Right atrium auricular region (tissue), 2 donors: ENCODE data around the gene TMEM88. TPM values are rescaled to one million over a fixed set of nuclear protein-coding genes. Genes with fewer than 3 reads are reported as not detected.

ENCODE experiments used
- DNase-seq: peaks from one replicate; pipeline ENCODE4 v3.0.0-alpha.2; 2019; ENCODE audit warnings: low spot score
- H3K27ac ChIP-seq, 2 donors: fragments of 200-600 bp; sonication (generic); 1 replicate in 1 of 2; 2 replicates in 1 of 2; pipeline ENCODE4 v1.5.1; 2016 to 2019
- H3K27me3 ChIP-seq, 2 donors: fragments of 200-600 bp; sonication (generic); one replicate each; pipeline versions ENCODE4 v1.5.1 to v1.6.0; 2017 to 2019
- H3K36me3 ChIP-seq: fragments of 200-600 bp; sonication (generic); one replicate; pipeline ENCODE4 v1.5.1; 2016
- H3K4me1 ChIP-seq, 2 donors: fragments of 200-600 bp; sonication (generic); one replicate each; pipeline versions ENCODE4 v1.5.1 to v1.6.0; 2017 to 2019
- H3K4me3 ChIP-seq, 2 donors: fragments of 200-600 bp; sonication (generic); 1 replicate in 1 of 2; 2 replicates in 1 of 2; pipeline ENCODE4 v1.5.1; 2017 to 2019; ENCODE audit warnings: mild to moderate bottlenecking in 1 of 2, moderate library complexity in 1 of 2
- H3K9me3 ChIP-seq, 2 donors: fragments of 200-600 bp; sonication (generic); one replicate each; pipeline ENCODE4 v1.5.1; 2019
- total RNA-seq, 2 donors: library from RNA; depleted of rRNA; stranded (reverse); fragments of >200 nt; gene quantifications; one replicate each; pipeline ENCODE4 v1.1.0, GENCODE V29; 2016
- TF ChIP-seq, protein P1 (sequence below), 2 donors: fragments of 200-600 bp; sonication (generic); IDR thresholded peaks; one replicate each; pipeline ENCODE4 v1.5.1; 2019; ENCODE audit warnings: antibody characterized with exemption in 2 of 2

The TMEM88 gene
- total RNA-seq, 2 donors from 2014 or later: 42.5 to 53.2 TPM

DNA sequence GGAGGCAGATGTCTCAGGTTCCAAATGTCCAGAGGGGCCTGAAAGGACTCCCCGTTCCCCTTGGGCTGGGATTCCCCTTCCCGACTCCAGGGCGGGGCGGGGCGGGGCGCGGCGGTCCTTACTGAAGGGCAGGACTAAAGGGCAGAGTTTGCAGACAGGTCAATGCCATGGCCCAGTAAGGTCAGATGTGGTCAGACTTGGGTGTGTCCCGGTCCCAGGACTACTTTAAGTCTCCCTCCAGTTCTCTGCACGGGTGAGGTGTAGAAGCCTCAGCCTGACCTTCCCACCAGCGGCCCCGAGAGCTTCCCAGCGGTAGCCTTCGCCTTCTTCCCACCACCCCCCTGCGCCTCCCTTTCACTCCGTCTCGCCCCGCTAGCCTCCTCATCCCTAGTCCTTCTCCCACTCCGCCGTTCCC is 20.3 kb upstream of the TMEM88 start:
- TF ChIP-seq, protein P1, sequence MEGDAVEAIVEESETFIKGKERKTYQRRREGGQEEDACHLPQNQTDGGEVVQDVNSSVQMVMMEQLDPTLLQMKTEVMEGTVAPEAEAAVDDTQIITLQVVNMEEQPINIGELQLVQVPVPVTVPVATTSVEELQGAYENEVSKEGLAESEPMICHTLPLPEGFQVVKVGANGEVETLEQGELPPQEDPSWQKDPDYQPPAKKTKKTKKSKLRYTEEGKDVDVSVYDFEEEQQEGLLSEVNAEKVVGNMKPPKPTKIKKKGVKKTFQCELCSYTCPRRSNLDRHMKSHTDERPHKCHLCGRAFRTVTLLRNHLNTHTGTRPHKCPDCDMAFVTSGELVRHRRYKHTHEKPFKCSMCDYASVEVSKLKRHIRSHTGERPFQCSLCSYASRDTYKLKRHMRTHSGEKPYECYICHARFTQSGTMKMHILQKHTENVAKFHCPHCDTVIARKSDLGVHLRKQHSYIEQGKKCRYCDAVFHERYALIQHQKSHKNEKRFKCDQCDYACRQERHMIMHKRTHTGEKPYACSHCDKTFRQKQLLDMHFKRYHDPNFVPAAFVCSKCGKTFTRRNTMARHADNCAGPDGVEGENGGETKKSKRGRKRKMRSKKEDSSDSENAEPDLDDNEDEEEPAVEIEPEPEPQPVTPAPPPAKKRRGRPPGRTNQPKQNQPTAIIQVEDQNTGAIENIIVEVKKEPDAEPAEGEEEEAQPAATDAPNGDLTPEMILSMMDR (IDR thresholded peaks at IDR 0.05): no peak
- peak overlapping the region; percentile 71 to 76 for H3K4me3 ChIP-seq
- peaks cover 0 to 47% of the 10 kb centered on the region in 2 donors for H3K4me1 ChIP-seq
- DNase-seq: no peak
- H3K36me3 ChIP-seq: no peaks in the 10 kb centered on the region
- H3K9me3 ChIP-seq: no peaks in the 10 kb centered on the region
- H3K27ac ChIP-seq: peak overlapping the region; percentile 99 to 100
- no peaks in the 10 kb centered on the region for H3K27me3 ChIP-seq

DNA sequence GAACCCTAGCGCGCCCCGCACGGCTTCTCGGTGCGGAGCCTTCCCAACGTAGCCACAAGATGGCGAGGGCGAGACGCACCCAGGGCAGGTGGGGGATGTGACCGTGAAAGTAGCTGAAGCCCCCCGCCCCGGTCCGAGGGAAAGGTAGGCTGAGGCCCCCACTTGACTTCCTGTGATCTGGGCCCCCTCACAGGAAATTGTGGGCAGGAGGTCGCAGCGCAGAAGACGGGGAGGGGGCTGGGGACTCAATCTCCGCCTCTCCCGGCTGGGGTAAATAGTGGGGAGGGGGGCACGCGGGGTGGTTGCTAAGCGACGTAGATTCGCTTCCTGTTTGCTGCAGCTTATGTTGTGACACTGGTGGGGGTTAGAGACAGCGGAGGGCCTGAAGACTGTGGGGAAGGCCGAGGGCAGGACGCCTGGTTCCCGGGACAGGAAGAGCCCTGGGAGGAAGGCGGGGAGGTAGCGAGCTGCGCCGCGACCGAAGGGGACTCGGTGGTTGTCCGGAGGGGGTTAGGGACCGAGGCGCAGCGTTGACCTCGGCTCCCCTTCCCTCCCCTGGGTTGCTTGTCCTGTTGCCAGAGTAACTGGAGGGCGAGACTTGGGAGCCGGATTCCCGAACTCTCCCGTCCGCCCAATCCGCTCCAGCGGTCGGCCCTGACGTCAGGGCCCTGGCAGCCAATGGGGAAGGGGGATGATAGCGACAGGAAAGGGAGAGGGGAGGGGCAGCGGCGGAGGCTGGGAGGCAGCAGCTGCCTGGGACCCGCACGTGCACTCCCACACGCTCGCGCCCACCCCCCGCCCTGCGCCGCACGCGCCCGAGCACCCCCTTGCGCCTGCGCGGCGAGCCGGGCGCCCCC is 19.7 kb upstream of the TMEM88 start:
- H3K4me1 ChIP-seq: peaks cover 0 to 54% of the 10 kb centered on the region in 2 donors
- peak overlapping the region; percentile 71 to 76 for H3K4me3 ChIP-seq
- peak; percentile 98 for DNase-seq
- no peaks in the 10 kb centered on the region for H3K9me3 ChIP-seq
- no peaks in the 10 kb centered on the region for H3K27me3 ChIP-seq
- TF ChIP-seq, protein P1 (IDR thresholded peaks at IDR 0.05): peak; percentile 76 to 95
- peak overlapping the region; percentile 99 to 100 for H3K27ac ChIP-seq
- H3K36me3 ChIP-seq: no peaks in the 10 kb centered on the region

DNA sequence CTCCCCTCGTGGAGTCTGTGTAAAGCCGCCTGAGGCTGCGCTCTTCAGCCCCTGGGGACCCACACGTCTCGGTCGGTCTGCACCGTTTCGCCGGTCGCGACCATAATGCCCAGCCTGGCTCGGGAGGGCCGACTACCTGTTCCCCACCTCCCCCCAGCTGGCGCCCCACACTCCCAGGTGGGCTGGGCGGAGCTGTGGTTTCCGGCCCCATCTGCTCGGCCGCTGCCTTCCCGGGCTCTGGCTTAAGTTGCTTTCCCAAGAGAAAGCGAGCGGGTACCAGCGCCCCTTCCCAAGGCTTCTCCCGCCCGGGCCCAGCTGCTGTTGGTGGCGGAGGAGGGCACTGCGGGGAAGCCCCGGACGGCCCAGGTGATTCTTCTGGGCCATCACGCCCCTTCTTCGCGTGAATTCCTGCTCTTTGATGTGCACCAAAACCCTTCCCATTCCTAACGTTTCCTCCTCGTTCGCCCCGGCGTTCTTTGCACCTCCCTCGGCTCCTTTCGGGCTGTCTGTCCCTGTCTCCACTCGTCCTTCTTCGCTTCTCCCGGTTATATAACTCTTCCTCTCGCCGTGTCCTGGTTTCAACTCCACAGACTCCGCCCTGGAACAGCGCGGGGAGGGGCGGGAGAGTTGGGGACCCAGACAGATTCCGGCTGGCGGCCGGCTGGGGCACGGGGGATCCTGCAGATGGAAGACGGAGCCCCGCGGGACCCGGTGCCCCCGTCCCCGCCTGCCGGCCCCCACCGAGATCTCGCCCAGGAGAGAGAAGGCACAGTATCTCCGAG is 18.9 kb upstream of the TMEM88 start:
- peak overlapping the region; percentile 99 to 100 for H3K27ac ChIP-seq
- H3K27me3 ChIP-seq: no peaks in the 10 kb centered on the region
- H3K9me3 ChIP-seq: no peaks in the 10 kb centered on the region
- TF ChIP-seq, protein P1 (IDR thresholded peaks at IDR 0.05): no peak
- peak overlapping the region; percentile 71 to 76 for H3K4me3 ChIP-seq
- H3K4me1 ChIP-seq: peaks cover 0 to 62% of the 10 kb centered on the region in 2 donors
- no peaks in the 10 kb centered on the region for H3K36me3 ChIP-seq
- DNase-seq: no peak

DNA sequence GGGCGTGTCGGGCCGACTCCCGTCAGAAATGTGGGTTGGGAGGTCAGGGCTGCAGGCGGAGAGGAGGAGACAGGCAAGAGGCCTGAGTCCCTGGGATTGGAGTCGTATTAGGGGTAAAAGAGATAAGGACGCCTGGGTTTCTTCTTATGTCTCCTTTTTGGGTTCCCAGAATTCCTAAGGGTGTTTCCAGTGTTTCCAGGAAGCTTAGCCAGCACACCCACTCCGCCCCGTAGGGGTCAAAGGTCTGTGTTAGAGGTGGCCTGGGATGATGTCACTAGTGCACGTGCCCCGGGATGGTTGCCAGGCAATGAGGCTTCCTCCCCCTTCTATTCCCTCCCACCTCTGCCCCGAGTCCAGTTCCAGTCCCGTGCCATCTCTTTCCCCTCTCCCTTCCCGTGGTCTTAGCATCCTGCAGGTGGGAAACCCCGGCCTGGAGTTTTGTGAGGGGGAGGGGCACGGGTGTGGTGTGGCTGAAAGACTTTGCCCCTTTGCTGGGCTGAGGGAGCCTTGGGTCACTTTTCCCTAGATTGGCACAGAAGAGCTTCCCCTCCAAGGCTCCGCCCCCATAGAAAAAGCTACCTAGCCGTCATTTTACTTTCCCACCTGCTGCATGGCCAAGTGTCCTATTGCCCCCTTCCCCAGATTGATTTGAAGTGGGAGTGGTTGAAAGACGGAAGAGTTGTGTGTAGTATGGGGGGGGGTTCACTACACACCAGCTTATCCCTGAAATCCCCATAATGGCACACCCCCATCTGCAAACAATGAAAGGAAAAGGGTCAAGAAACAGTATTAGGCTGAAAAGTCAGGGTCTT is 18.1 kb upstream of the TMEM88 start:
- Histone ChIP-seq H3K9me3 (no peaks in the 10 kb centered on the region), H3K27me3 (no peaks in the 10 kb centered on the region), H3K4me1 (peaks cover 0 to 67% of the 10 kb centered on the region in 2 donors), H3K36me3 (no peaks in the 10 kb centered on the region), H3K4me3 (peak overlapping the region; percentile 71 to 76), H3K27ac (peak overlapping the region; percentile 99 to 100)
- peak; percentile 95 for DNase-seq
- TF ChIP-seq, protein P1 (IDR thresholded peaks at IDR 0.05): no peak

DNA sequence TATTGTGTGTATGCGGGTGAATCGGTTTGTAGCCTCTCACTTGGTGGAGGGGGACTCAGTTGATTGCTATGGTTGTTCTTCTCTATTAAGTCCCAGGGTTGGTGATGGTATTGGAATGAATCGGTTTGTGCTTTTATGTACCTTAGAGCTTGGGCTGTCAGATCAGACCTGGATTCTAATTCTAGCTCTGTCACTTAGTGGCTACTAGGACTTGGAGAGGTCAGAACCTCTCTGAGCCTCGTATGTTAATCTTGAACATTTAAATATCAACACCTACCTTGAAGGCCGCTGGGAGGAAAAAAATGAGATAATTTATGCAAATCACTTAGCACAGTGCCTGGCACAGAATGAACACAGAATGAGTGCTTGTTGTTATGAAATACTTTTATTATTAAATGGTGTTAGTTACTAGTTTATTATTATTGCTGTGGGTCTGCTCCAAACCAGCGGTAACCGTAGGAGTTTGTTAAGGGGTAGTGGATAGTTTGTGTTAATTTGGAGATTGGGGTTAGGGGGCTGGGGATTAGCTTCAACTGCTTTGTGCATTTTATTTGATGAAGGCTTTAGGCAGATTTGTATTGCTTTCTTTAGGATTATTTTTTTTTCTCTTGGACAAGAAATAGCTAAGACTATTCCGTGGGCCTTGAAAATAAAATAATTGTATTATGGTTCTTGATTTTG is 17.3 kb upstream of the TMEM88 start:
- DNase-seq: no peak
- H3K27ac ChIP-seq: peak overlapping the region; percentile 99 to 100
- peaks cover 0 to 67% of the 10 kb centered on the region in 2 donors for H3K4me1 ChIP-seq
- H3K9me3 ChIP-seq: no peaks in the 10 kb centered on the region
- no peaks in the 10 kb centered on the region for H3K36me3 ChIP-seq
- no peaks in the 10 kb centered on the region for H3K27me3 ChIP-seq
- peak overlapping the region; percentile 21 to 76 for H3K4me3 ChIP-seq
- TF ChIP-seq, protein P1 (IDR thresholded peaks at IDR 0.05): no peak
